ENCODE measurements around the gene ANGEL2.
A peak's percentile ranks its signal among the peaks of the same experiment; 100 is the strongest.
"Not testable (repeated sequence)": the region's sequence is repeated elsewhere in the genome, so short reads cannot be mapped to it uniquely, and the experiment has no call there.

ANGEL2 gene

GRCh38 chr1:213034713-213035112, 19.0 kb upstream of the ANGEL2 start:
- Histone ChIP-seq H3K9me3 (ENCODE audit: control insufficient read depth, low read length) (no peaks in the 10 kb centered on the region), H3K4me1 (ENCODE audit: control insufficient read depth, insufficient read depth, low read depth, low read length) (no peaks in the 10 kb centered on the region), H3K4ac (ENCODE audit: low read depth in 1 of 2, low read length in 2 of 2) (no peak overlapping the region), H2AFZ (ENCODE audit: low read depth, low read length) (no peak overlapping the region), H3K23ac (ENCODE audit: low read length in 2 of 2) (no peak overlapping the region), H3K36me3 (ENCODE audit: control insufficient read depth in 1 of 2, insufficient read depth in 2 of 2, low read depth in 1 of 2, low read length in 2 of 2) (no peaks in the 10 kb centered on the region), H3K9ac (ENCODE audit: low read length) (no peak overlapping the region), H3K4me2 (ENCODE audit: low read length, poor library complexity, severe bottlenecking) (no peak overlapping the region), H2AK5ac (ENCODE audit: low read length, severe bottlenecking) (no peak overlapping the region), H2BK120ac (ENCODE audit: low read depth, low read length) (no peak overlapping the region), H2BK12ac (ENCODE audit: low read length in 2 of 2) (no peak overlapping the region), H3K27me3 (ENCODE audit: control insufficient read depth in 1 of 2, insufficient read depth in 1 of 2, low read length in 2 of 2) (peaks cover 0 to 8% of the 10 kb centered on the region in 2 experiments), H4K8ac (ENCODE audit: low read length) (no peak overlapping the region), H2BK5ac (ENCODE audit: low read depth, low read length, poor library complexity, severe bottlenecking) (no peak overlapping the region), H3K27ac (ENCODE audit: low read length, poor library complexity, severe bottlenecking) (no peak overlapping the region), H3K18ac (ENCODE audit: low read depth in 1 of 2, low read length in 2 of 2) (no peak overlapping the region), H3K14ac (ENCODE audit: low read length in 2 of 2) (no peak overlapping the region), H3K4me3 (ENCODE audit: insufficient read depth in 1 of 2, low read depth in 1 of 2, low read length in 2 of 2) (no peak overlapping the region), H3K79me1 (replicated peaks; ENCODE audit: low read length, poor library complexity, severe bottlenecking) (no peaks in the 10 kb centered on the region), H4K91ac (ENCODE audit: low read length) (no peak overlapping the region), H2BK15ac (ENCODE audit: low read depth, poor library complexity, severe bottlenecking) (no peak overlapping the region)
- no peak for DNase-seq
- 89% methylated on average over 1 of the region's 1 CpG for WGBS

GRCh38 chr1:213032651-213033050, 17.0 kb upstream of the ANGEL2 start:
- no peaks in the 10 kb centered on the region for H3K79me1 ChIP-seq (replicated peaks; ENCODE audit: low read length, poor library complexity, severe bottlenecking)
- H3K23ac ChIP-seq (ENCODE audit: low read length in 2 of 2), result no peak overlapping the region
- H2AFZ ChIP-seq (ENCODE audit: low read depth, low read length), result no peak overlapping the region
- no peak overlapping the region for H3K18ac ChIP-seq (ENCODE audit: low read depth in 1 of 2, low read length in 2 of 2)
- H2BK5ac ChIP-seq (ENCODE audit: low read depth, low read length, poor library complexity, severe bottlenecking), result no peak overlapping the region
- H3K4me2 ChIP-seq (ENCODE audit: low read length, poor library complexity, severe bottlenecking), result no peak overlapping the region
- H3K27ac ChIP-seq (ENCODE audit: low read length, poor library complexity, severe bottlenecking), result no peak overlapping the region
- H3K14ac ChIP-seq (ENCODE audit: low read length in 2 of 2), result no peak overlapping the region
- H3K27me3 ChIP-seq (ENCODE audit: control insufficient read depth in 1 of 2, insufficient read depth in 1 of 2, low read length in 2 of 2), result peaks cover 0 to 16% of the 10 kb centered on the region in 2 experiments
- no peaks in the 10 kb centered on the region for H3K36me3 ChIP-seq (ENCODE audit: control insufficient read depth in 1 of 2, insufficient read depth in 2 of 2, low read depth in 1 of 2, low read length in 2 of 2)
- no peak overlapping the region for H2BK120ac ChIP-seq (ENCODE audit: low read depth, low read length)
- no peaks in the 10 kb centered on the region for H3K4me1 ChIP-seq (ENCODE audit: control insufficient read depth, insufficient read depth, low read depth, low read length)
- H2AK5ac ChIP-seq (ENCODE audit: low read length, severe bottlenecking), result no peak overlapping the region
- DNase-seq, result no peak
- H4K8ac ChIP-seq (ENCODE audit: low read length), result no peak overlapping the region
- H4K91ac ChIP-seq (ENCODE audit: low read length), result no peak overlapping the region
- H3K4ac ChIP-seq (ENCODE audit: low read depth in 1 of 2, low read length in 2 of 2), result peak overlapping the region in 1 of 2 experiments; percentile 49
- H3K4me3 ChIP-seq (ENCODE audit: insufficient read depth in 1 of 2, low read depth in 1 of 2, low read length in 2 of 2), result no peak overlapping the region
- H3K9me3 ChIP-seq (ENCODE audit: control insufficient read depth, low read length), result no peaks in the 10 kb centered on the region
- H2BK15ac ChIP-seq (ENCODE audit: low read depth, poor library complexity, severe bottlenecking), result no peak overlapping the region
- no peak overlapping the region for H2BK12ac ChIP-seq (ENCODE audit: low read length in 2 of 2)
- H3K9ac ChIP-seq (ENCODE audit: low read length), result no peak overlapping the region

GRCh38 chr1:213027024-213027423, 11.4 kb upstream of the ANGEL2 start:
- not testable (repeated sequence) for H4K8ac ChIP-seq (ENCODE audit: low read length); H3K36me3 ChIP-seq (ENCODE audit: control insufficient read depth in 1 of 2, insufficient read depth in 2 of 2, low read depth in 1 of 2, low read length in 2 of 2); H3K79me1 ChIP-seq (replicated peaks; ENCODE audit: low read length, poor library complexity, severe bottlenecking); H2AFZ ChIP-seq (ENCODE audit: low read depth, low read length); H3K4me2 ChIP-seq (ENCODE audit: low read length, poor library complexity, severe bottlenecking); H2AK5ac ChIP-seq (ENCODE audit: low read length, severe bottlenecking); H3K9me3 ChIP-seq (ENCODE audit: control insufficient read depth, low read length); H3K27ac ChIP-seq (ENCODE audit: low read length, poor library complexity, severe bottlenecking); H2BK120ac ChIP-seq (ENCODE audit: low read depth, low read length); H3K9ac ChIP-seq (ENCODE audit: low read length); H2BK5ac ChIP-seq (ENCODE audit: low read depth, low read length, poor library complexity, severe bottlenecking); H2BK15ac ChIP-seq (ENCODE audit: low read depth, poor library complexity, severe bottlenecking); H2BK12ac ChIP-seq (ENCODE audit: low read length in 2 of 2); H3K18ac ChIP-seq (ENCODE audit: low read depth in 1 of 2, low read length in 2 of 2); H3K23ac ChIP-seq (ENCODE audit: low read length in 2 of 2); H3K27me3 ChIP-seq (ENCODE audit: control insufficient read depth in 1 of 2, insufficient read depth in 1 of 2, low read length in 2 of 2); DNase-seq; H3K14ac ChIP-seq (ENCODE audit: low read length in 2 of 2); H3K4ac ChIP-seq (ENCODE audit: low read depth in 1 of 2, low read length in 2 of 2); H4K91ac ChIP-seq (ENCODE audit: low read length); H3K4me3 ChIP-seq (ENCODE audit: insufficient read depth in 1 of 2, low read depth in 1 of 2, low read length in 2 of 2); H3K4me1 ChIP-seq (ENCODE audit: control insufficient read depth, insufficient read depth, low read depth, low read length)
- 84% methylated on average over 2 of the region's 3 CpGs for WGBS

GRCh38 chr1:213020016-213020415, 4.3 kb upstream of the ANGEL2 start:
- H3K18ac ChIP-seq (ENCODE audit: low read depth in 1 of 2, low read length in 2 of 2), result no peak overlapping the region
- H3K27ac ChIP-seq (ENCODE audit: low read length, poor library complexity, severe bottlenecking), result no peak overlapping the region
- no peaks in the 10 kb centered on the region for H3K9me3 ChIP-seq (ENCODE audit: control insufficient read depth, low read length)
- no peaks in the 10 kb centered on the region for H3K4me1 ChIP-seq (ENCODE audit: control insufficient read depth, insufficient read depth, low read depth, low read length)
- 100% methylated on average over 3 of the region's 3 CpGs for whole genome bisulfite sequencing
- no peak overlapping the region for H2BK12ac ChIP-seq (ENCODE audit: low read length in 2 of 2)
- no peak overlapping the region for H4K91ac ChIP-seq (ENCODE audit: low read length)
- H3K79me1 ChIP-seq (replicated peaks; ENCODE audit: low read length, poor library complexity, severe bottlenecking), result no peaks in the 10 kb centered on the region
- no peak overlapping the region for H3K23ac ChIP-seq (ENCODE audit: low read length in 2 of 2)
- no peak for DNase-seq
- no peak overlapping the region for H2BK15ac ChIP-seq (ENCODE audit: low read depth, poor library complexity, severe bottlenecking)
- no peak overlapping the region for H2BK5ac ChIP-seq (ENCODE audit: low read depth, low read length, poor library complexity, severe bottlenecking)
- no peak overlapping the region for H2AK5ac ChIP-seq (ENCODE audit: low read length, severe bottlenecking)
- H2AFZ ChIP-seq (ENCODE audit: low read depth, low read length), result no peak overlapping the region
- no peak overlapping the region for H3K4me3 ChIP-seq (ENCODE audit: insufficient read depth in 1 of 2, low read depth in 1 of 2, low read length in 2 of 2)
- H3K4me2 ChIP-seq (ENCODE audit: low read length, poor library complexity, severe bottlenecking), result no peak overlapping the region
- no peaks in the 10 kb centered on the region for H3K36me3 ChIP-seq (ENCODE audit: control insufficient read depth in 1 of 2, insufficient read depth in 2 of 2, low read depth in 1 of 2, low read length in 2 of 2)
- H3K14ac ChIP-seq (ENCODE audit: low read length in 2 of 2), result no peak overlapping the region
- peaks cover 0 to 4% of the 10 kb centered on the region in 2 experiments for H3K27me3 ChIP-seq (ENCODE audit: control insufficient read depth in 1 of 2, insufficient read depth in 1 of 2, low read length in 2 of 2)
- H4K8ac ChIP-seq (ENCODE audit: low read length), result no peak overlapping the region
- H3K9ac ChIP-seq (ENCODE audit: low read length), result no peak overlapping the region
- no peak overlapping the region for H2BK120ac ChIP-seq (ENCODE audit: low read depth, low read length)
- no peak overlapping the region for H3K4ac ChIP-seq (ENCODE audit: low read depth in 1 of 2, low read length in 2 of 2)
